Mammary epithelial cell (primary cell): Measurements from ENCODE around the gene CREBBP.

Experiments used
- EZH2 ChIP-seq: IDR thresholded peaks from 2 replicates; pipeline ENCODE4 v1.6.1; 2012; ENCODE audit warnings: low read length, inconsistent platforms, borderline replicate concordance
- TF ChIP-seq, protein P1 (sequence below), 2 donors: IDR thresholded peaks in 1 of 2; conservative IDR thresholded peaks in 1 of 2; 2 replicates each; pipeline ENCODE4 v1.5.1; 2011 to 2012; ENCODE audit warnings: inconsistent platforms in 2 of 2, low read length in 2 of 2, mild to moderate bottlenecking in 2 of 2, control low read depth in 1 of 2, low read depth in 1 of 2; ENCODE audit not compliant: insufficient read depth in 1 of 2; ENCODE audit errors: extremely low read depth in 1 of 2

DNA sequence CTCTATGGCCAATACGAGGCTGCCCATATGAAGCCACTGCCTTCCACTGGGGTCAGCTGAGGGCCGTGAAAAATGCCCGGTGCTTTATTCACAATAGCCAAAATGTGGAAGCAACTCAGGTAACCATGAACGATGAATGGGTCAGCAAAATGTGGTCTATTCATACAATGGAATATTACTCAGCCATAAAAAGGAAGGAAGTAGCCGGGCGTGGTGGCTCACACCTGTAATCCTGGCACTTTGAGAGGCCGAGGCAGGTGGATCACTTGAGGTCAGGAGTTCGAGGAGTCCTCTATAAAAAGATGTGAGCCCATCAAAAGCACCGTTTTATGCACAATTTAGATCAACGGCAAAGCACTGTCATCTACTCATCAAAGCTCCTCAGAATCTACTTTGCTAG lies 158.0 kb downstream of the CREBBP start:
- TF ChIP-seq, protein P1, sequence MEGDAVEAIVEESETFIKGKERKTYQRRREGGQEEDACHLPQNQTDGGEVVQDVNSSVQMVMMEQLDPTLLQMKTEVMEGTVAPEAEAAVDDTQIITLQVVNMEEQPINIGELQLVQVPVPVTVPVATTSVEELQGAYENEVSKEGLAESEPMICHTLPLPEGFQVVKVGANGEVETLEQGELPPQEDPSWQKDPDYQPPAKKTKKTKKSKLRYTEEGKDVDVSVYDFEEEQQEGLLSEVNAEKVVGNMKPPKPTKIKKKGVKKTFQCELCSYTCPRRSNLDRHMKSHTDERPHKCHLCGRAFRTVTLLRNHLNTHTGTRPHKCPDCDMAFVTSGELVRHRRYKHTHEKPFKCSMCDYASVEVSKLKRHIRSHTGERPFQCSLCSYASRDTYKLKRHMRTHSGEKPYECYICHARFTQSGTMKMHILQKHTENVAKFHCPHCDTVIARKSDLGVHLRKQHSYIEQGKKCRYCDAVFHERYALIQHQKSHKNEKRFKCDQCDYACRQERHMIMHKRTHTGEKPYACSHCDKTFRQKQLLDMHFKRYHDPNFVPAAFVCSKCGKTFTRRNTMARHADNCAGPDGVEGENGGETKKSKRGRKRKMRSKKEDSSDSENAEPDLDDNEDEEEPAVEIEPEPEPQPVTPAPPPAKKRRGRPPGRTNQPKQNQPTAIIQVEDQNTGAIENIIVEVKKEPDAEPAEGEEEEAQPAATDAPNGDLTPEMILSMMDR (conservative IDR thresholded peaks at IDR 0.05 in 1 of 2, IDR thresholded peaks at IDR 0.05 in 1 of 2; ENCODE audit: extremely low read depth in 1 of 2, insufficient read depth in 1 of 2, low read depth in 1 of 2, low read length in 2 of 2), result no peak
- TF ChIP-seq EZH2, result no peak
